H1 (cell line): Measurements from ENCODE around the gene DICER1. TPM values are rescaled to one million over a fixed set of nuclear protein-coding genes. Genes with fewer than 3 reads are reported as not detected.

Experiments used
- CTCF ChIA-PET: fragments of 300-600 bp; sonication (Branson Sonifier 250); formaldehyde crosslinking; loops from one replicate; lab custom pipeline; 2021; ENCODE audit not compliant: partially characterized antibody; lab: Charles Lee
- POLR2A ChIA-PET: fragments of 300-600 bp; sonication (Branson Sonifier 250); formaldehyde crosslinking; loops from one replicate; lab custom pipeline; 2021; ENCODE audit warnings: inconsistent platforms; ENCODE audit not compliant: partially characterized antibody; lab: Charles Lee
- DNase-seq, 2 experiments: peaks; one replicate each; pipeline versions ENCODE4 v3.0.0 to v3.0.0-alpha.2; 2010 to 2022; ENCODE audit warnings: low spot score in 2 of 2, low read depth in 1 of 2, mixed read lengths in 1 of 2
- FAIRE-seq: peaks from 2 replicates; lab custom pipeline; 2011; peaks lifted over from hg19 to GRCh38; lab: Jason Lieb, UNC
- H2AFZ ChIP-seq: 2 replicates; pipeline ENCODE4 v1.8.1; 2012; ENCODE audit warnings: low read length, inconsistent platforms
- H2AK5ac ChIP-seq: 2 replicates; pipeline ENCODE4 v1.6.1; 2013; ENCODE audit warnings: low read depth, low read length
- H2BK120ac ChIP-seq: replicated peaks from 2 replicates; pipeline ENCODE3; 2013; ENCODE audit warnings: low read depth, low read length, inconsistent platforms
- H2BK12ac ChIP-seq: 2 replicates; pipeline ENCODE4 v1.6.1; 2013; ENCODE audit warnings: low read depth, low read length
- H2BK15ac ChIP-seq: 2 replicates; pipeline ENCODE4 v1.6.1; 2013; ENCODE audit warnings: low read length
- H2BK20ac ChIP-seq: 2 replicates; pipeline ENCODE4 v1.6.1; 2013; ENCODE audit warnings: low read length
- H2BK5ac ChIP-seq: 2 replicates; pipeline ENCODE4 v1.6.1; 2013; ENCODE audit warnings: low read depth, low read length
- H3K14ac ChIP-seq: 2 replicates; pipeline ENCODE4 v1.6.1; 2013; ENCODE audit warnings: inconsistent platforms; ENCODE audit not compliant: insufficient read length
- H3K18ac ChIP-seq: 2 replicates; pipeline ENCODE4 v1.6.1; 2013; ENCODE audit warnings: low read length; ENCODE audit errors: extremely low read depth
- H3K23ac ChIP-seq: 2 replicates; pipeline ENCODE4 v1.6.1; 2013; ENCODE audit warnings: inconsistent platforms; ENCODE audit not compliant: insufficient read length
- H3K23me2 ChIP-seq: 2 replicates; pipeline ENCODE4 v1.6.1; 2013; ENCODE audit warnings: low read depth, low read length
- H3K27ac ChIP-seq: 2 replicates; pipeline ENCODE4 v1.6.1; 2011; ENCODE audit warnings: low read depth, low read length, inconsistent platforms
- H3K27me3 ChIP-seq, 4 experiments: replicated peaks in 1 of 4; 1 replicate in 1 of 4; 2 replicates in 3 of 4; pipeline versions ENCODE4 v1.6.1 to v1.8.1; 2011 to 2013; ENCODE audit warnings: low read length in 3 of 4, mild to moderate bottlenecking in 3 of 4, inconsistent platforms in 2 of 4, mixed read lengths in 2 of 4, moderate library complexity in 1 of 4; ENCODE audit not compliant: control insufficient read depth in 3 of 4, insufficient read depth in 3 of 4; ENCODE audit errors: extremely low read depth in 1 of 4
- H3K36me3 ChIP-seq, 4 experiments: 2 replicates each; pipeline versions ENCODE4 v1.6.1 to v1.8.1; 2011 to 2013; ENCODE audit warnings: mild to moderate bottlenecking in 4 of 4, low read length in 3 of 4, moderate library complexity in 2 of 4, control low read depth in 1 of 4, inconsistent platforms in 1 of 4; ENCODE audit not compliant: insufficient read depth in 4 of 4, control insufficient read depth in 2 of 4
- H3K4ac ChIP-seq: replicated peaks from 2 replicates; pipeline ENCODE3; 2013; ENCODE audit warnings: low read length, low read depth, mixed read lengths, inconsistent platforms; ENCODE audit not compliant: insufficient read length
- H3K4me1 ChIP-seq, 4 experiments: replicated peaks in 1 of 4; 1 replicate in 1 of 4; 2 replicates in 3 of 4; pipeline versions ENCODE4 v1.6.1 to v1.8.1; 2011 to 2013; ENCODE audit warnings: low read length in 3 of 4, inconsistent platforms in 2 of 4, mixed read lengths in 1 of 4; ENCODE audit not compliant: insufficient read depth in 4 of 4, control insufficient read depth in 3 of 4
- H3K4me2 ChIP-seq, 2 experiments: 2 replicates each; pipeline versions ENCODE4 v1.6.1 to v1.8.1; 2011 to 2013; ENCODE audit warnings: low read depth in 2 of 2, low read length in 2 of 2, control low read depth in 1 of 2, inconsistent platforms in 1 of 2, mild to moderate bottlenecking in 1 of 2; ENCODE audit not compliant: insufficient read depth in 1 of 2
- H3K4me3 ChIP-seq, 4 experiments: fragments of 200-600, 300-600 bp in 1 of 4; sonication (generic), shearing (Covaris generic), sonication (Bioruptor Twin) in 1 of 4; 2 replicates each; pipeline versions ENCODE4 v1.5.1 to v1.8.1; 2011 to 2016; ENCODE audit warnings: low read length in 4 of 4, low read depth in 3 of 4, control low read depth in 2 of 4, inconsistent platforms in 2 of 4, mild to moderate bottlenecking in 2 of 4, mixed read lengths in 1 of 4, moderate library complexity in 1 of 4; ENCODE audit not compliant: insufficient read depth in 2 of 4; ENCODE audit errors: extremely low read depth in 1 of 4
- H3K56ac ChIP-seq: replicated peaks from 2 replicates; pipeline ENCODE3; 2013; ENCODE audit warnings: low read depth, mild to moderate bottlenecking, mixed read lengths, low read length, inconsistent platforms; ENCODE audit not compliant: insufficient read length
- H3K79me1 ChIP-seq: 2 replicates; pipeline ENCODE4 v1.6.1; 2013; ENCODE audit warnings: low read depth, low read length, control low read depth
- H3K79me2 ChIP-seq, 2 experiments: 2 replicates each; pipeline versions ENCODE4 v1.6.1 to v1.8.1; 2012 to 2013; ENCODE audit warnings: low read length in 2 of 2, mild to moderate bottlenecking in 2 of 2, inconsistent platforms in 1 of 2; ENCODE audit not compliant: insufficient read depth in 2 of 2, control insufficient read depth in 1 of 2
- H3K9ac ChIP-seq, 4 experiments: replicated peaks in 1 of 4; 1 replicate in 1 of 4; 2 replicates in 3 of 4; pipeline versions ENCODE4 v1.6.1 to v1.8.1; 2011 to 2013; ENCODE audit warnings: low read depth in 3 of 4, low read length in 3 of 4, control low read depth in 2 of 4, mild to moderate bottlenecking in 2 of 4, moderate library complexity in 2 of 4, inconsistent platforms in 1 of 4; ENCODE audit errors: extremely low read depth in 1 of 4
- H3K9me3 ChIP-seq, 2 experiments: 2 replicates each; pipeline versions ENCODE4 v1.6.1 to v1.8.1; 2012 to 2013; ENCODE audit warnings: mild to moderate bottlenecking in 2 of 2, moderate library complexity in 2 of 2, control low read depth in 1 of 2, inconsistent platforms in 1 of 2, low read depth in 1 of 2, low read length in 1 of 2, mixed read lengths in 1 of 2; ENCODE audit not compliant: insufficient read depth in 2 of 2
- H4K20me1 ChIP-seq, 2 experiments: replicated peaks in 1 of 2; 2 replicates each; pipeline versions ENCODE3 to v1.8.1; 2011 to 2013; ENCODE audit warnings: inconsistent platforms in 2 of 2, low read length in 2 of 2, mild to moderate bottlenecking in 1 of 2; ENCODE audit not compliant: insufficient read depth in 2 of 2, control insufficient read depth in 1 of 2
- H4K5ac ChIP-seq: 2 replicates; pipeline ENCODE4 v1.6.1; 2013; ENCODE audit warnings: low read length, low read depth, mixed read lengths, inconsistent platforms; ENCODE audit not compliant: insufficient read length
- H4K8ac ChIP-seq: 2 replicates; pipeline ENCODE4 v1.8.0; 2013; ENCODE audit warnings: mild to moderate bottlenecking, moderate library complexity, low read length, inconsistent platforms; ENCODE audit not compliant: insufficient read depth; ENCODE audit errors: extremely low read depth
- H4K91ac ChIP-seq: replicated peaks from 2 replicates; pipeline ENCODE3; 2013; ENCODE audit warnings: low read length, mixed read lengths, inconsistent platforms; ENCODE audit not compliant: insufficient read length
- CBX8 ChIP-seq: fragments of 300-800, 300-1000 bp; sonication (generic); IDR thresholded peaks from 2 replicates; pipeline ENCODE4 v1.7.1; 2016; ENCODE audit warnings: low read depth, low read length, borderline replicate concordance
- EGR1 ChIP-seq: IDR thresholded peaks from 2 replicates; pipeline ENCODE4 v1.6.1; 2011; ENCODE audit warnings: low read depth, low read length, borderline replicate concordance
- HDAC2 ChIP-seq, 2 experiments: fragments of 300-600 bp in 1 of 2; sonication (generic) in 1 of 2; IDR thresholded peaks; 2 replicates each; pipeline ENCODE4 v1.6.1; 2011 to 2012; ENCODE audit warnings: low read depth in 2 of 2, low read length in 2 of 2, mild to moderate bottlenecking in 2 of 2, moderate library complexity in 2 of 2, borderline replicate concordance in 1 of 2, inconsistent platforms in 1 of 2
- MAX ChIP-seq: IDR thresholded peaks from 2 replicates; pipeline ENCODE4 v1.6.1; 2012; ENCODE audit warnings: inconsistent platforms
- NANOG ChIP-seq: IDR thresholded peaks from 2 replicates; pipeline ENCODE4 v1.6.1; 2011; ENCODE audit warnings: low read length, low read depth, mild to moderate bottlenecking, inconsistent platforms; ENCODE audit not compliant: insufficient read depth, poor library complexity, severe bottlenecking
- NRF1 ChIP-seq: IDR thresholded peaks from 2 replicates; pipeline ENCODE4 v1.6.1; 2011; ENCODE audit warnings: mild to moderate bottlenecking, low read depth, low read length, improper control_type of control experiment
- RAD21 ChIP-seq, 2 experiments: IDR thresholded peaks in 1 of 2; conservative IDR thresholded peaks in 1 of 2; 2 replicates each; pipeline ENCODE4 v1.6.1; 2011; ENCODE audit warnings: low read depth in 2 of 2, low read length in 2 of 2, improper control_type of control experiment in 1 of 2, inconsistent platforms in 1 of 2, mild to moderate bottlenecking in 1 of 2, moderate library complexity in 1 of 2
- RNF2 ChIP-seq: fragments of 200-900, 300-1000 bp; sonication (generic); IDR thresholded peaks from 2 replicates; pipeline ENCODE4 v1.7.1; 2016; ENCODE audit warnings: borderline replicate concordance, low read depth, mild to moderate bottlenecking, antibody characterized with exemption, low read length; ENCODE audit not compliant: poor library complexity, severe bottlenecking; ENCODE audit errors: missing control alignments
- SAP30 ChIP-seq: fragments of 300-600 bp; sonication (generic); IDR thresholded peaks from 2 replicates; pipeline ENCODE4 v1.7.1; 2012; ENCODE audit warnings: low read length, moderate library complexity, mild to moderate bottlenecking, inconsistent platforms; ENCODE audit not compliant: insufficient read depth, insufficient replicate concordance
- SRF ChIP-seq: IDR thresholded peaks from 2 replicates; pipeline ENCODE4 v1.6.1; 2011; ENCODE audit warnings: mild to moderate bottlenecking, low read depth, low read length, moderate library complexity
- SUZ12 ChIP-seq: fragments of 200-600 bp; sonication (generic); IDR thresholded peaks from 2 replicates; pipeline ENCODE4 v1.6.1; 2012; ENCODE audit warnings: mild to moderate bottlenecking, inconsistent platforms, low read length, moderate library complexity, mixed read lengths
- TAF1 ChIP-seq: IDR thresholded peaks from 2 replicates; pipeline ENCODE4 v1.6.1; 2011; ENCODE audit warnings: mild to moderate bottlenecking, low read depth, low read length
- TCF12 ChIP-seq: IDR thresholded peaks from 2 replicates; pipeline ENCODE4 v1.6.1; 2011; ENCODE audit warnings: low read depth, mild to moderate bottlenecking, low read length
- WGBS, 2 experiments: shearing (Covaris generic) in 1 of 2; methylation state at CpG; one replicate each; pipeline versions ENCODE4 v1.1.6 to v1.1.7; 2013 to 2015; ENCODE audit warnings: low lambda C conversion rate in 2 of 2, mixed read lengths in 2 of 2, inconsistent platforms in 1 of 2, low coverage in 1 of 2, missing lambda C conversion rate in 1 of 2; ENCODE audit not compliant: insufficient replicate concordance in 2 of 2, insufficient coverage in 1 of 2, insufficient read length in 1 of 2; ENCODE audit errors: extremely low coverage in 1 of 2, missing lambda C conversion rate in 1 of 2; 5-methylcytosine and 5-hydroxymethylcytosine counted together
- polyA plus RNA-seq, 7 experiments: library from polyadenylated mRNA; depleted of rRNA in 3 of 7; stranded (reverse) in 5 of 7; unstranded in 2 of 7; fragments of >200 nt in 5 of 7; fragments of 200-250 nt in 2 of 7; gene quantifications; 1 replicate in 5 of 7; 2 replicates in 1 of 7; 4 replicates in 1 of 7; pipeline versions ENCODE4 v1.2.1 to v1.2.3, GENCODE V29; 2011 to 2013; ENCODE audit warnings: missing spikeins in 2 of 7, mixed read lengths in 2 of 7
- total RNA-seq: library from RNA; stranded (reverse); fragmentation: NEBNext Ultra II Directional; extraction: Animal tissue kit (Norgen Biotek cat#: 25700); gene quantifications from 2 replicates; pipeline ENCODE4 v1.2.1, GENCODE V29; 2021

DICER1 gene
- total and polyA plus RNA-seq, 2 of the 8 experiments (the other 6 are each of a cell fraction or from before 2014, with no cell fraction given), result 11.9 to 61.8 TPM

GRCh38 chr14:95091581-95091980, 65.7 kb downstream of the DICER1 start:
- no peaks in the 10 kb centered on the region for H3K79me2 ChIP-seq
- no peak overlapping the region for H3K9ac ChIP-seq
- no peak overlapping the region for H4K8ac ChIP-seq
- H4K20me1 ChIP-seq, result no peaks in the 10 kb centered on the region
- no peak for FAIRE-seq
- no peaks in the 10 kb centered on the region; the same call in 1 of the 2 replicates for H3K79me1 ChIP-seq
- H3K36me3 ChIP-seq, result peaks cover 0 to 51% (median 7%) of the 10 kb centered on the region in 4 experiments
- H4K5ac ChIP-seq, result no peak overlapping the region
- DNase-seq, result no peak
- H3K4ac ChIP-seq, result no peak overlapping the region
- no peak overlapping the region for H3K56ac ChIP-seq
- H3K4me2 ChIP-seq, result no peak overlapping the region
- no peak overlapping the region for H2BK20ac ChIP-seq
- no peak overlapping the region for H2BK120ac ChIP-seq
- no peak overlapping the region for H3K14ac ChIP-seq
- H3K27me3 ChIP-seq, result no peaks in the 10 kb centered on the region
- ChIA-PET POLR2A (no interaction called here), CTCF (no interaction called here)
- H2BK12ac ChIP-seq, result no peak overlapping the region
- no peaks in the 10 kb centered on the region for H3K23me2 ChIP-seq
- H3K18ac ChIP-seq, result no peak overlapping the region
- no peak overlapping the region for H2AK5ac ChIP-seq
- H3K27ac ChIP-seq, result no peak overlapping the region
- no peak overlapping the region for H2BK5ac ChIP-seq
- H4K91ac ChIP-seq, result no peak overlapping the region
- H3K4me3 ChIP-seq, result no peak overlapping the region
- WGBS, 2 experiments, result 88% methylated on average over 4 of the region's 4 CpGs; no CpG with 5 or more reads in 1 of the 2 experiments
- peaks cover 0 to 5% (median 2%) of the 10 kb centered on the region in 4 experiments; a peak in 5 of 7 replicates for H3K4me1 ChIP-seq
- no peak overlapping the region for H2BK15ac ChIP-seq
- no peaks in the 10 kb centered on the region for H3K9me3 ChIP-seq
- no peak overlapping the region for H2AFZ ChIP-seq
- H3K23ac ChIP-seq, result no peak overlapping the region
- no peak for TF ChIP-seq EGR1
- TF ChIP-seq NRF1, result no peak
- TF ChIP-seq TCF12, result no peak
- no peak for TF ChIP-seq SUZ12
- TF ChIP-seq RNF2, result no peak
- TF ChIP-seq TAF1, result no peak
- no peak for TF ChIP-seq SRF
- TF ChIP-seq SAP30, result no peak
- no peak for TF ChIP-seq RAD21 (IDR thresholded peaks at IDR 0.05 in 1 of 2, conservative IDR thresholded peaks at IDR 0.05 in 1 of 2; ENCODE audit: low read depth in 2 of 2, low read length in 2 of 2)
- no peak for TF ChIP-seq HDAC2 (IDR thresholded peaks at IDR 0.05; ENCODE audit: borderline replicate concordance in 1 of 2, low read depth in 2 of 2, low read length in 2 of 2)
- no peak for TF ChIP-seq CBX8
- TF ChIP-seq MAX, result no peak
- no peak for TF ChIP-seq NANOG
